NK-92 (cell line): ENCODE data around the gene DHRS12.

Source experiments
- DNase-seq: peaks from one replicate; lab custom pipeline; 2025; ENCODE audit not compliant: unreplicated experiment; lab: John Stamatoyannopoulos, UW

Gene DHRS12

GRCh38 chr13:51811920-51812451, 8.0 kb upstream of the DHRS12 start:
- DNase-seq: no peak

GRCh38 chr13:51811046-51811445, 7.1 kb upstream of the DHRS12 start:
- DNase-seq: no peak

GRCh38 chr13:51808811-51809210, 4.8 kb upstream of the DHRS12 start:
- DNase-seq: no peak

- no peak for DNase-seq
Measured at GRCh38 chr13:51807041-51807440, 3.1 kb upstream of the DHRS12 start.

- no peak for DNase-seq
Measured at GRCh38 chr13:51806566-51806965, 2.6 kb upstream of the DHRS12 start.

- DNase-seq: no peak
Measured at GRCh38 chr13:51805925-51806324, 2.0 kb upstream of the DHRS12 start.

GRCh38 chr13:51805313-51805712, 1.4 kb upstream of the DHRS12 start:
- no peak for DNase-seq

- DNase-seq: no peak
Measured at GRCh38 chr13:51804295-51805172, 571 bp upstream of the DHRS12 start.

GRCh38 chr13:51802631-51803418, 1.1 kb downstream of the DHRS12 start:
- DNase-seq: no peak

GRCh38 chr13:51801631-51802099, 2.3 kb downstream of the DHRS12 start:
- no peak for DNase-seq

- DNase-seq: no peak
Measured at GRCh38 chr13:51800486-51800885, 3.5 kb downstream of the DHRS12 start.

GRCh38 chr13:51799261-51799660, 4.7 kb downstream of the DHRS12 start:
- no peak for DNase-seq

GRCh38 chr13:51797664-51798488, 6.1 kb downstream of the DHRS12 start:
- DNase-seq: no peak

GRCh38 chr13:51796546-51796945, 7.4 kb downstream of the DHRS12 start:
- no peak for DNase-seq

GRCh38 chr13:51795419-51795818, 8.5 kb downstream of the DHRS12 start:
- no peak for DNase-seq

- no peak for DNase-seq
Measured at GRCh38 chr13:51794964-51795363, 9.0 kb downstream of the DHRS12 start.

GRCh38 chr13:51793570-51794271, 10.2 kb downstream of the DHRS12 start:
- DNase-seq: no peak

- DNase-seq: no peak
Measured at GRCh38 chr13:51786425-51787265, 17.3 kb downstream of the DHRS12 start.

- DNase-seq: no peak
Measured at GRCh38 chr13:51785712-51786424, 18.1 kb downstream of the DHRS12 start.
